ENCODE results near the gene FXR2.

FXR2 gene

GRCh38 chr17:7569571-7569970 lies 45.1 kb downstream of the FXR2 start:
- no peak for DNase-seq

DNA sequence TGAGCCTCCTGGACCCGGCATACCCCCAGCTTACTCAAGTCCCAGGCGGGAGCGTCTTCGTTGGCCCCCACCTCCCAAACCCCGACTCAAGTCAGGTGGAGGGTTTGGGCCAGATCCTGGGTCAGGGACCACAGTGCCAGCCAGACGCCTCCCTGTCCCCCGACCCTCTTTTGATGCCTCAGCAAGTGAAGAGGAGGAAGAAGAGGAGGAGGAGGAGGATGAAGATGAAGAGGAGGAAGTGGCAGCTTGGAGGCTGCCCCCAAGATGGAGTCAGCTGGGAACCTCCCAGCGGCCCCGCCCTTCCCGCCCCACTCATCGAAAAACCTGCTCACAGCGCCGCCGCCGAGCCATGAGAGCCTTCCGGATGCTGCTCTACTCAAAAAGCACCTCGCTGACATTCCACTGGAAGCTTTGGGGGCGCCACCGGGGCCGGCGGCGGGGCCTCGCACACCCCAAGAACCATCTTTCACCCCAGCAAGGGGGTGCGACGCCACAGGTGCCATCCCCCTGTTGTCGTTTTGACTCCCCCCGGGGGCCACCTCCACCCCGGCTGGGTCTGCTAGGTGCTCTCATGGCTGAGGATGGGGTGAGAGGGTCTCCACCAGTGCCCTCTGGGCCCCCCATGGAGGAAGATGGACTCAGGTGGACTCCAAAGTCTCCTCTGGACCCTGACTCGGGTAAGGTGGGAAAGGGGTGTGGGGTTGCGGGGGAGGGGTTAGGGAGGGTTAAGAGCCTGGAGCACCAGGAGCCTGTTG lies 51.4 kb downstream of the FXR2 start:
- DNase-seq: no peak

DNA sequence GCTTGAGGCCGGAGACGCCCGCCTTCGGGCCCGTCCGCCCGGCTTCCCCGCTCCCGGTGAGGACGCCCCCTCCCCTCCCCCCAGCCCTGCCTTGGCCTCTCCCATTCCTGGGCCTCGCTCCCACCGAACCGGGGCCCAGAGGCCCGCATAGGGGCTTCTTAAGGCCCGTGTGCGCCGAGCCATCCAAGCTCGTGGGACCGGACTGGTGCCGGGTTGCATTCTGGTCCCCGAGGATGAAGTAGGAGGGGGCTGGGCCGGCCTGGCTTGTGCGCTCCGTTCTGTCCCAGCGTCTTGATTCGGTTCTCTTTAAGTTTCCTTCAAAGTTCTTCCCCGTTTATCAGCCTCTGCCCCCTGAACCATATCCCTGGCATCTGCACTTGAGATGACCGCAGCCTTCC lies 52.5 kb downstream of the FXR2 start:
- no peak for DNase-seq

- DNase-seq: peak; percentile 82 to 86
These were observed 53.0 kb downstream of the FXR2 start, which contains the start of gene SENP3 for GRCh38 chr17:7561589-7562207. SENP3 (plus strand) TSS chr17:7561919; CDS start chr17:7563077, 1,158 bp downstream.

- peak; percentile 80 to 83 for DNase-seq
These were observed 53.6 kb downstream of the FXR2 start for GRCh38 chr17:7561028-7561575.

DNA sequence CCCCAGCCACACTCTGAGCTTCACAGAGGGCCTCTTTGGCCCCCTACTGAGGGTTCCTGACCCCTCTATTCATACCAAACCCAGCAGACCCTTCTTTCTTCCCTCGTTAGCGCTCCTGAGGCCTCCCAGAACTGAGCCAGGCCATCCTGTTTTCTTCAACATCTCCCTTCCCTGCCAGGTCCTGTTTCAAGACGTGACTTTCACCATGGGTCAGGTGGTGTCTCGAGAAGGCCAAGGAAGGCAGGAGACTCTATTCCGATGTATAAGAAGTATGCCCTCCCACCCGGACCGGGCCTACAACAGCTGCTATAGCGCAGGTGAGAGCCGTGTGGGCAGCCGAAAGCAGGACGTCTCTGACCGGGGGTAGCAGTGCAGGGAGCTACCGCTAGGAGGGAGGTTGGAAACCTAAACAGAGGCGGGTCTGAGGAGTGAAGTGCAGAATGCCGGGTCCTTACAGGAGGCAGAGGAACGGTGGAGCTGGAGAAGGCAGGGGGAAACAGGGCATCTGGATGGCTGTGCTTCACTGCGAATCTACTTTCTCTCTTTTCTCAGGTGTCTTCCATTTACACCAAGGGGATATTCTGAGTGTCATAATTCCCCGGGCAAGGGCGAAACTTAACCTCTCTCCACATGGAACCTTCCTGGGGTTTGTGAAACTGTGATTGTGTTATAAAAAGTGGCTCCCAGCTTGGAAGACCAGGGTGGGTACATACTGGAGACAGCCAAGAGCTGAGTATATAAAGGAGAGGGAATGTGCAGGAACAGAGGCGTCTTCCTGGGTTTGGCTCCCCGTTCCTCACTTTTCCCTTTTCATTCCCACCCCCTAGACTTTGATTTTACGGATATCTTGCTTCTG lies 54.3 kb downstream of the FXR2 start:
- peak; percentile 55 to 60 for DNase-seq

- DNase-seq: no peak
These were observed 55.2 kb downstream of the FXR2 start for GRCh38 chr17:7559320-7560171.

DNA sequence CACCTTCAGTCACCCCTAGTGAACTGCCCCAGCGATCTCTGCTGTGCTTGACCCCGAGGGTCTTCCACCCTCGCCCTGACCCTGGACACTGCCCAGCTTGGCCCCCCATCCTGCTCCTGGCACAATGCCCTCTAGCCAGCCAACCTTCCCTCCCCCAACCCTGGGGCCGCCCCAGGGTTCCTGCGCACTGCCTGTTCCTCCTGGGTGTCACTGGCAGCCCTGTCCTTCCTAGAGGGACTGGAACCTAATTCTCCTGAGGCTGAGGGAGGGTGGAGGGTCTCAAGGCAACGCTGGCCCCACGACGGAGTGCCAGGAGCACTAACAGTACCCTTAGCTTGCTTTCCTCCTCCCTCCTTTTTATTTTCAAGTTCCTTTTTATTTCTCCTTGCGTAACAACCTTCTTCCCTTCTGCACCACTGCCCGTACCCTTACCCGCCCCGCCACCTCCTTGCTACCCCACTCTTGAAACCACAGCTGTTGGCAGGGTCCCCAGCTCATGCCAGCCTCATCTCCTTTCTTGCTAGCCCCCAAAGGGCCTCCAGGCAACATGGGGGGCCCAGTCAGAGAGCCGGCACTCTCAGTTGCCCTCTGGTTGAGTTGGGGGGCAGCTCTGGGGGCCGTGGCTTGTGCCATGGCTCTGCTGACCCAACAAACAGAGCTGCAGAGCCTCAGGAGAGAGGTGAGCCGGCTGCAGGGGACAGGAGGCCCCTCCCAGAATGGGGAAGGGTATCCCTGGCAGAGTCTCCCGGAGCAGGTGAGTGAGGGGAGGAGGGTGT lies 56.0 kb downstream of the FXR2 start, which contains the start of gene TNFSF13:
Gene TNFSF13 (plus strand): TSS at position 207 of the 776 bp plus-strand sequence. CDS start 290 bp downstream, at position 497.
- no peak for DNase-seq

DNA sequence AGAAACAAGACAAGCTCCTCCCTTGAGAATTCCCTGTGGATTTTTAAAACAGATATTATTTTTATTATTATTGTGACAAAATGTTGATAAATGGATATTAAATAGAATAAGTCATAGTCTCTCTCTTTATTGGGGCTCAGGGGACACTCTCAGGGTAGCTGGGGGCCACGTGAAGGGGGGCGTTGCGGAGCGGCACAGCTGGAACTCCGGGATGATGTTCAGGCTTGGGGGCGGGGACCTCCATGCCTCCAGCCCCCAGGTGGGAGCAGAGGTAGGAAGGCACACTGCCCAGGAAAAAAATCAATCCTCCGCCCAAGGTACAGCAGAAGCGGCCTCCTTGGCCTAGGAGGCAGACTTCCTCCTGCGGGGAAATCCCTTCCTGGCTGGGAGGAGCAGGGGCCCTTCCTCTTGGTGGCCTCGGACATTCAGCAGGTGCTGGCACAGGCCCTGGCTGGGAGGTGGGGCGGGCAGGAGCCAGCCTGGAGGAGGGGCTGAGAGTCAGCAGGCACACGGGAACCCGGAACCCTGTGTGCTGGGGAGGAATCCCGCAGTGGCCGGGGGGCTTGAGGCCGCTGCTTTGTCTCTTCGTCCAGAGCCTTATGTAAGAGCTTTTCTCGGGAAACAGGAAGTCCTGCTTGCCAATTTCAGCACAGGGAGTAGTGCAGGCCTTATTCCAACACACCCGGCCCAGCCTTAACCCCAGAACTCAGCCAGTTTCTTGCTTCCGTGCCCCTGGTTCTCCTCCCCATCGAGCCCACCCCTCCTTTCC lies 56.7 kb downstream of the FXR2 start:
- DNase-seq: no peak

DNA sequence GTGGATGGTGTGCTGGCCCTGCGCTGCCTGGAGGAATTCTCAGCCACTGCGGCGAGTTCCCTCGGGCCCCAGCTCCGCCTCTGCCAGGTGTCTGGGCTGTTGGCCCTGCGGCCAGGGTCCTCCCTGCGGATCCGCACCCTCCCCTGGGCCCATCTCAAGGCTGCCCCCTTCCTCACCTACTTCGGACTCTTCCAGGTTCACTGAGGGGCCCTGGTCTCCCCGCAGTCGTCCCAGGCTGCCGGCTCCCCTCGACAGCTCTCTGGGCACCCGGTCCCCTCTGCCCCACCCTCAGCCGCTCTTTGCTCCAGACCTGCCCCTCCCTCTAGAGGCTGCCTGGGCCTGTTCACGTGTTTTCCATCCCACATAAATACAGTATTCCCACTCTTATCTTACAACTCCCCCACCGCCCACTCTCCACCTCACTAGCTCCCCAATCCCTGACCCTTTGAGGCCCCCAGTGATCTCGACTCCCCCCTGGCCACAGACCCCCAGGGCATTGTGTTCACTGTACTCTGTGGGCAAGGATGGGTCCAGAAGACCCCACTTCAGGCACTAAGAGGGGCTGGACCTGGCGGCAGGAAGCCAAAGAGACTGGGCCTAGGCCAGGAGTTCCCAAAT lies 57.4 kb downstream of the FXR2 start:
- no peak for DNase-seq

DNA sequence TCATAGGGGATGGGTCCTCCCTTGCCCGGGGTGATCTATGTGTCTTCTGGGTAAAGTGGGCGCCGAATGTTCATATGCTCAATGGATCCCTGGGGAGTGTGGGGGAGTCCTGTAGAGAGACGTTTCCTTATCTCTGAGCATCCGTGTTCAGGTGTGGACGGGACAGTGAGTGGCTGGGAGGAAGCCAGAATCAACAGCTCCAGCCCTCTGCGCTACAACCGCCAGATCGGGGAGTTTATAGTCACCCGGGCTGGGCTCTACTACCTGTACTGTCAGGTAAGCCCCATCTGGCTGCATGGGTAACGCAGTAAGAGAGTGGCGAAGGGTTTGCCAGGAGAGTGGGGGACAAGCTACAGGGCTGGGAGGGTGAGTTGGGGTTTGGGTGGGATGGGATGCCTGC lies 58.1 kb downstream of the FXR2 start:
- DNase-seq: no peak

- no peak for DNase-seq
These were observed 59.3 kb downstream of the FXR2 start for GRCh38 chr17:7555320-7555948.

DNA sequence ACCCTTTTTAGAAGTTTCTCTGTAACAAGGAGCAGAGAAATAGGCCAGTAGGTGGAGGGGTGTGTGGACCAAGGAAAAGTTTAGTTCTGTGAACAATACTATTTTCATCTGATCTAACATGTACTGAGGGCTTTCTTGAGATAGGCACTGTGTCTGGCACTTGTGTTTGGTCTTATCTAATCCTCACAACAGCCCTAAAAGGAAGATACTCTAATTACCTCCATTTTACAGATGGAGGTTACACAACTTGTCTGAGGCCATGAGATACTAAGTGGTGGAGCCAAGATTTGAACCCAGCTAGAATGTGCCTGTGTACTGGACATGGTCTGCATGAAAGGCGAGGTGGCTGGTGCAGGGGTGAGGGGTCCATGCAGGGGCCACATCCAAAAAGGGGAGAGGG lies 61.3 kb downstream of the FXR2 start:
- no peak for DNase-seq

GRCh38 chr17:7552621-7553051 lies 62.1 kb downstream of the FXR2 start:
- no peak for DNase-seq

- DNase-seq: no peak
These were observed 63.3 kb downstream of the FXR2 start for GRCh38 chr17:7551396-7551795.

GRCh38 chr17:7550344-7550743 lies 64.4 kb downstream of the FXR2 start:
- DNase-seq: no peak

GRCh38 chr17:7549401-7550055 lies 65.2 kb downstream of the FXR2 start:
- DNase-seq: peak; percentile 24 to 25

DNA sequence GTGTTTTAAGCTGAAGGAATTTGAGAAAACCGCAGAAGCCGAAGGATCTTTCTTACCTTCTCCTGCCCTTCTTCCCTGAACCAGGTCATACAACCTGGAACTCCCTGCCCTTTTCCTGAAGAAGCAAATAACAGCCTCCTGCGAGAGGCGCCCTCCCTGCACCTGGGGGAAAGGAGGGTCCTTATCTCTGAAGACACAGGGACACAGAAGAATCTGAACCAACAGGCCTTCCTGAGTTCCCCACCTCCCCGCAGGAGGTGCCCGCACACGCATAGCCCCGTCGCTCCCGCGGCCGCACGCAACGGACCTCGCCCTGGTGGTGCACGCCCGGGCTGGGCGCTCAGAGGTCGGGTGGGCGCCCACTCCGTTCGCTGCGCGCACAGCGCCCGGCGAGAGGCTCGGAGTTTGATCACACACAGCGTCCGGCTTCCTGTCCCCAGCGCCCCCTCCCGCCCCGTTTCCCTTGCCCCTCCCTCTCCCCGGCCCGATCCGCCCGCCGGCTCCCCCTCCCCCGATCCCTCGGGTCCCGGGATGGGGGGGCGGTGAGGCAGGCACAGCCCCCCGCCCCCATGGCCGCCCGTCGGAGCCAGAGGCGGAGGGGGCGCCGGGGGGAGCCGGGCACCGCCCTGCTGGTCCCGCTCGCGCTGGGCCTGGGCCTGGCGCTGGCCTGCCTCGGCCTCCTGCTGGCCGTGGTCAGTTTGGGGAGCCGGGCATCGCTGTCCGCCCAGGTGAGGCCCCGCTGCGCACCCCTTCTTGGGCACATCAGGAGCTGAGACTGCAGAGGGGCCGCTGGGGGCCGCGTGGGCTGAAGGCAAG lies 65.9 kb downstream of the FXR2 start, which contains the start of gene TNFSF12:
Gene TNFSF12 (plus strand): TSS at position 474 of the 816 bp plus-strand sequence. CDS start 96 bp downstream, at position 570.
- peak; percentile 35 for DNase-seq
